Activated naive CD4-positive, alpha-beta T cell treated with anti-CD3 and anti-CD28 coated beads, Interleukin-2, amount 50 U/mL, for 16 hours (primary cell): ENCODE results near the gene OR2W3.

Experiments
- DNase-seq: peaks from one replicate; pipeline ENCODE4 v3.0.0-alpha.2; 2020

Gene OR2W3

DNA sequence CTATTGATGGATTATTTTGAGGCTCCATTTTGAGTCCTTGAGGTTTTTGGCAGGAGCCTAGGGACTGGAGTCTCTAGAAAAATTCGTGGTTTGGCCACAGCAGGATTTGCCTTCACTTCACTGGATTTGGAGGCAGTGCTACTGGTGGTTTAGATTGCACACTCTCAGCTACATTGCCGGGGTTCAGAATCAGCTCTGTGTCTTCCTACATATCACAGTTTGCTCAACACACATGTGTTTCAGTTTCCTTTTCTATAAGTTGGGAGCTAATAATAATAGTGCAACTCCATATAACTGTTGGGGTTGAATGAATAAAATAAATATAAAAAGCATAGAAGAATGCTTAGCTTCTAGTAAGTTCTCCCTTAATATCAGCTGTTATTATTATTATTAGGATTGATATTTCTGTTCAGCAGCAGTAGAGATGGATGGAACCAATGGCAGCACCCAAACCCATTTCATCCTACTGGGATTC is at the start of gene OR2W3:
Gene OR2W3 (plus strand): TSS at position 425 of the 475 bp plus-strand sequence. CDS start 0 bp downstream, at position 425.
- DNase-seq = no peak

- DNase-seq = no peak
Observed at GRCh38 chr1:247845693-247846017, 49.7 kb upstream of the OR2W3 start.

- no peak for DNase-seq
Observed at GRCh38 chr1:247848346-247848745, 47.0 kb upstream of the OR2W3 start.

- DNase-seq = no peak
Observed at GRCh38 chr1:247849616-247850015, 45.8 kb upstream of the OR2W3 start.

GRCh38 chr1:247854899-247855545 is 40.4 kb upstream of the OR2W3 start:
- DNase-seq = no peak

DNA sequence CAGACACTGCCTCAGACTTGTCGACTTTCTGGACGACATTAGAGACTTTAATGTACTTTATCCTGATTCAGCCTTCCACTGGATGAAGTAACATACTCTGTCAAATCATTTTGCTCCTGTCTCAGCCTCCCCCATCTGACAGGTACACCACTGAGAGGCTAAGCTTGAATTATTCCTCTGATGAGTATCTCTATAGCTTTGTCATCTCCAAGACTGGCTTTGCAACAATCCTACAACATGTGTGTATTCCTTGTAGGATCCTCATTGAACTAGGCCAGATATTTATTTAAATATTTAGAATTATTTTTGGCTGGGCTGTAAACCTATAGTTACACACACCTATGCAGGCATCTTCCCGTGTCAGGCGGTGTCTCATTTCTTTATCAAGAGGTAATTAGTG is 39.5 kb upstream of the OR2W3 start:
- DNase-seq = no peak

- DNase-seq = peak; percentile 13
Observed at GRCh38 chr1:247857069-247857984, 38.1 kb upstream of the OR2W3 start, which contains the start of gene TRIM58. Gene TRIM58, plus strand, starts transcription at chr1:247857187. Its CDS starts 60 bp downstream, at chr1:247857247.

GRCh38 chr1:247857985-247858619 is 37.3 kb upstream of the OR2W3 start:
- DNase-seq = no peak

GRCh38 chr1:247862756-247863155 is 32.6 kb upstream of the OR2W3 start:
- DNase-seq = no peak

DNA sequence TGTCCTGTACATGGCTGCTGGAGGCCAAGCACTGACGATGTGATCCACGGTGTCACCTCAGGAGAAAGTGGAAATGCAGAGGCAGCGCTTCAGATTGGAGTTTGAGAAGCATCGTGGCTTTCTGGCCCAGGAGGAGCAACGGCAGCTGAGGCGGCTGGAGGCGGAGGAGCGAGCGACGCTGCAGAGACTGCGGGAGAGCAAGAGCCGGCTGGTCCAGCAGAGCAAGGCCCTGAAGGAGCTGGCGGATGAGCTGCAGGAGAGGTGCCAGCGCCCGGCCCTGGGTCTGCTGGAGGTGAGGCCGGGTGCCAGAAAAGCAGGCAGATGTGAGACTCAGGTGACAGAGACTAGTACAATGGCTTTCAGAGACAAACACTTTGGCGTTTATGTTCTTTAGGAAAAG is 30.7 kb upstream of the OR2W3 start:
- DNase-seq = no peak

DNA sequence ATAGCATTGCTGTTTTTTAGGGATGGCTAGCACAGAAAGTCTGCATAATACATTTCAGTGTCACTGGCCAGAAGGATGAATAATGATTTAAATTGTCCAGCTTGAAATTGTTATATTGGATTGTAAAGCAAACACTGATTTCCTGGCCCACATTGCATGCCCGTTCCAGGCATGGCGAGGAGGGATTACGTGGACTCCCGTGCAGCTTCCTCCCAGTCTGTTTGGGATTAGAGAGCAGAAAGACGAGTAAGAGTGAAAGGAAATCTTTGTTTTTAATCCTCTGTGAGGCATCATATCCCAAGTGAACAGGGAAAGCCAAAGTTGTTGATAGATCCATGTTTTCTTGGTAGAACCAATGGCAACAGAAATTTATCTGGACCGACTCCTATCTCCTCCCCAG is 30.0 kb upstream of the OR2W3 start:
- no peak for DNase-seq

- DNase-seq = no peak
Observed at GRCh38 chr1:247883346-247883745, 12.0 kb upstream of the OR2W3 start.

DNA sequence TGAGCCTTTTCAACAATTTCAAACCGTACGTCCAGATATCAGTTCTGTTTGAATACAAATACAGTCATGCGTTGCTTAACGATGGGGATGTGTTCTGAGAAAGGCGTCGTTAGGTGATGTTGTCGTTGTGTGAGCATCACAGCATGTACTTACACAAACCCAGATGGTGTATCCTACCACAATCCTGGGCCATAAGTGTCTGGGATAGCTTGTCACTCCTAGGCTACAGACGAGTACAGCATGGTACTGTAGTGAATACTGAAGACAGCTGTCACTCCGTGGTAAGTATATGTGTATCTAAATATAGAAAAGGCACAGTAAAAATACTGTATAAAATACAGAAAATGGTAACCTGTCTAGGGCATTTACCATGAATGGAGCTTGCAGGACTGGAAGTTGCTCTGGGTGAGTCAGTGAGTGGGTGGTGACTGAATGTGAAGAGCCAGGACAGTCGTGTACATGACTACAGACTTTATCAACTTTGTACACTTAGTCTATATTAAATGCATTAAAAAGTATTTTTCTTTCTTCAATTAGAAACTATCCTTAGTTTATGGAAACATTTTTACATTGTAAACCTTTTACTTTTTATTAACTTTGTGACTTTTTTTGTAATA is 10.5 kb upstream of the OR2W3 start:
- no peak for DNase-seq

DNA sequence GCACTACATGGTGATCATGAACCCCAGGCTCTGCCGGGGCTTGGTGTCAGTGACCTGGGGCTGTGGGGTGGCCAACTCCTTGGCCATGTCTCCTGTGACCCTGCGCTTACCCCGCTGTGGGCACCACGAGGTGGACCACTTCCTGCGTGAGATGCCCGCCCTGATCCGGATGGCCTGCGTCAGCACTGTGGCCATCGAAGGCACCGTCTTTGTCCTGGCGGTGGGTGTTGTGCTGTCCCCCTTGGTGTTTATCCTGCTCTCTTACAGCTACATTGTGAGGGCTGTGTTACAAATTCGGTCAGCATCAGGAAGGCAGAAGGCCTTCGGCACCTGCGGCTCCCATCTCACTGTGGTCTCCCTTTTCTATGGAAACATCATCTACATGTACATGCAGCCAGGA is 589 bp downstream of the OR2W3 start:
- DNase-seq = no peak

DNA sequence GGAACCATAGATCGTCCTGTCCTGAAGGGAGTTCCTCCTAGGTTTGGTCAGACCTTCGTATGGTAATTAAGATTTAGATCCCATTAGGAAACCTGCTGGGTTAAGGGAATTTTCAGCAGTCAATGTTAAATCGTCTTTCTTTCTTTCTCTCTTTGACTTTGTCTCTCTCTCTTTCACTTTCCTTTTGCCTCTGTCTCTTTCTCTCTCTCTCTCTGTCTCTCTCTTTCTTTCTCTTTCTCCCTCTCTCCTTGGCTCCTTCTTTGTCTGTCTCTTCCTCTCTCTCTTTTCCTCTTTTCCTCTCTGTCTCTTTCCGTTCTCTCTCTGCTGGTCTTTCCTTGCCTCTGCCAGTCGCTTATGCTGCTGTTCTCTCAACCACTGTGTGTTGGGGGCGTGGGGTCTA is 8.7 kb downstream of the OR2W3 start:
- DNase-seq = no peak

GRCh38 chr1:247905181-247905580 is 9.8 kb downstream of the OR2W3 start:
- no peak for DNase-seq

DNA sequence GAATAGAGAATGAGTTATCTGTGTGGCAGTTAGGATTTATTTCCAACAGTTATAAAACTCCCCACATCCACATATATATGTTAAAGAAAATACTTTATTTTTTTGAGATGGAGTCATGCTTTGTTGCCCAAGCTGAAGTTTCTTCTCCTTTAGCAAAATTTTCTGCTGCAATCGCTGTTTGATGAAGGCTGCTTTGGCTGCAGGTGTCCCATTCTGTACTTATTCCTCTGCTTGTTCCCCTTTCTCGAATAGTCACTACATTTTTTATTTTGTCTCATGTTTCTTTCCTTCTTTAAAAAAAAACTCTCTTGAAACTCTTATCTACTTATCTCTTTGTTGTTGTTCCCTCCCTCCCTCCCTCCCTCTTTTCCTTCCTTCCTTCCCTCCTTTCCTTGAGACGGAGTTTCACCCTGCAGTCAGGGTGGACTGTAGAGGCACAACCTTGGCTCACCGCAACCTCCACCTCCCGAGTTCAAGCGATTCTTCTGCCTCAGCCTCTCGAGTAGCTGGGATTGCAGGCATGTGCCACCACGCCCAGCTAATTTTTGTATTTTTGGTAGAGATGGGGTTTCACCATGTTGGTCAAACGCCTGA is 10.6 kb downstream of the OR2W3 start:
- no peak for DNase-seq

- DNase-seq = peak; percentile 15
Observed at GRCh38 chr1:247906504-247907047, 11.2 kb downstream of the OR2W3 start.

GRCh38 chr1:247908766-247909165 is 13.4 kb downstream of the OR2W3 start:
- DNase-seq = no peak

DNA sequence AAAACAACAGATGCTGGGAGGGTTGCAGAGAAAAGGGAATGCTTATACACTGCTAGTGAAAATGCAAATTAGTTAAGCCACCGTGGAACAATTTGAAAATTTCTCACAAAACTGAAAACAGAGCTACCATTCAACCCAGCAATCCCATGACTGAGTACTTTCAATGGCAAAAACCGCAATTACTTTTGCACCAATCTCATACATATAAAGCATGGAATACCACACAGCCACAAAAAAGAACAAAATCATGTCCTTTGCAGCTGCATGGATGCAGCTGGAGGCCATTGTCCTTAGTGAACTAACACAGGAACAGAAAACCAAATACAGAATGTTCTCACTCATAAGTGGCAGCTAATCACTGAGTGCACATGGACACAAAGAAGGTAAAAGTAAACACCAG is 18.4 kb downstream of the OR2W3 start:
- no peak for DNase-seq

DNA sequence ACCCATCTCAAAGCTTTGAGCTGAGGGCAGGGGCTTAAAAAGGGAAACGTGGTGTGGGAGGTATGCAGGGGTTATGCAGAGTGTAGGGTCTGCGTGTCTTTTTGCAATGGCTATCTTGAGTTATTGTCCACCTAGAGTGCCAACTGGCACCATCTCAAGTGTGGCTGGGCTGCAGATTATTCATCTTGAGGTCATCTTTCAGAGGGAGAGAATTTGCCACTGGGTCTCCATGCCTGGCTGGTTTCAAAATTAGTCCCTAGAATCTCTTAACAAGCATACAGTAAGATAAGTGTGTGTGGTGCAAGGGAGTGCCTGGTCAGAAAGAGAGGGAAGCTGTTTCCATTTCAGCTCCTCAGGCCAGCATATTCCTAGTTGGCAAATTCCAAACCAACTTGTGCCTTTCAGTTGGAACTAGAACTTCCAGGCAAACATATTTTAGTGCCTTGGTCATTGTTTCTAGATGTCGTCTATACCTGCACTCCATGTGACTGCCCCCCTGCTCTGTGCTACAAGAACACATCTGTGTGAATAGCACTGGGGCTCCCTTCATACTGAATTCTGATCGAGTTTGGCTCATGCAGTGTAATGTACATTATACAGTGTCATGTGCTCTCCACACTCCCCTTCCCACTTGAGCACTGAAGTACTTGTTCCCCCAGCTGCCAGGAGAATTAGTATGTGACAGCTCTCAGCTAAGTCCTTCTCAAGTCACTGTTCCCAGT is 19.7 kb downstream of the OR2W3 start:
- DNase-seq = no peak

- no peak for DNase-seq
Observed at GRCh38 chr1:247919952-247920351, 24.6 kb downstream of the OR2W3 start, which contains the start of gene OR2T8. Gene OR2T8, plus strand, starts transcription at chr1:247920252. Its CDS starts 766 bp downstream, at chr1:247921018.
